Caco-2 (cell line): ENCODE results near the gene SAMD8. TPM values are rescaled to one million over a fixed set of nuclear protein-coding genes. Genes with fewer than 3 reads are reported as not detected.
"Not testable (repeated sequence)": the region's sequence is repeated elsewhere in the genome, so short reads cannot be mapped to it uniquely, and the experiment has no call there.

Experiments used
- BruUV-seq: library from RNA; stranded (reverse); fragments of 400-500 nt; replicated peaks from 2 replicates; lab custom pipeline; 2021; lab: Mats Ljungman, UMichigan
- CTCF ChIA-PET: fragments of 300-600 bp; sonication (Branson Sonifier 250); formaldehyde crosslinking; loops from one replicate; lab custom pipeline; 2022; ENCODE audit warnings: antibody characterized with exemption; lab: Charles Lee
- POLR2A ChIA-PET: fragments of 300-600 bp; sonication (Branson Sonifier 250); formaldehyde crosslinking; loops from one replicate; lab custom pipeline; 2022; ENCODE audit warnings: antibody characterized with exemption; lab: Charles Lee
- DNase-seq, 2 experiments: peaks; one replicate each; pipeline versions ENCODE4 v3.0.0 to v3.0.0-alpha.2; 2020 to 2022
- H3K27me3 ChIP-seq: replicated peaks from 2 replicates; pipeline ENCODE4 v1.6.0; 2011; ENCODE audit warnings: low read length; ENCODE audit not compliant: control insufficient read depth, insufficient read depth
- H3K36me3 ChIP-seq: 2 replicates; pipeline ENCODE4 v1.5.1; 2011; ENCODE audit warnings: low read length; ENCODE audit not compliant: control insufficient read depth, insufficient read depth
- H3K4me1 ChIP-seq: fragments of 250-450 bp; sonication (Bioruptor Pico); 2 replicates; pipeline ENCODE4 v1.5.1; 2020; ENCODE audit warnings: mild to moderate bottlenecking
- H3K4me3 ChIP-seq: 2 replicates; pipeline ENCODE4 v1.5.1; 2011; ENCODE audit warnings: low read depth, mild to moderate bottlenecking, control low read depth, low read length
- H3K9me3 ChIP-seq: fragments of 250-450 bp; sonication (Bioruptor Pico); 2 replicates; pipeline ENCODE4 v1.5.1; 2020; ENCODE audit warnings: mild to moderate bottlenecking, moderate library complexity
- H3K27ac Mint-ChIP-seq: one replicate; pipeline ENCODE4 v1.8.0; 2022; ENCODE audit warnings: mixed read lengths; ENCODE audit not compliant: unreplicated experiment
- H3K27me3 Mint-ChIP-seq: one replicate; pipeline ENCODE4 v1.8.0; 2022; ENCODE audit warnings: mixed read lengths; ENCODE audit not compliant: insufficient read depth, unreplicated experiment
- H3K36me3 Mint-ChIP-seq: one replicate; pipeline ENCODE4 v1.8.0; 2022; ENCODE audit warnings: mild to moderate bottlenecking, mixed read lengths; ENCODE audit not compliant: insufficient read depth, unreplicated experiment
- H3K4me1 Mint-ChIP-seq: one replicate; pipeline ENCODE4 v1.8.0; 2022; ENCODE audit warnings: low read depth, mixed read lengths; ENCODE audit not compliant: unreplicated experiment
- H3K4me3 Mint-ChIP-seq: one replicate; pipeline ENCODE4 v1.8.0; 2022; ENCODE audit warnings: mild to moderate bottlenecking, moderate library complexity, mixed read lengths; ENCODE audit not compliant: unreplicated experiment
- H3K9me3 Mint-ChIP-seq: one replicate; pipeline ENCODE4 v1.8.0; 2022; ENCODE audit warnings: mixed read lengths; ENCODE audit not compliant: unreplicated experiment
- intact Hi-C: fragments of 100-400 bp; cut with micrococcal nuclease; formaldehyde crosslinking; loops from one replicate; pipeline ENCODE4 v1.10.0; 2022; ENCODE audit not compliant: unreplicated experiment
- total RNA-seq: library from RNA; stranded (reverse); gene quantifications from 2 replicates; pipeline ENCODE4 v1.2.3, GENCODE V29; 2022
- TF ChIP-seq, protein P1 (sequence below), 2 experiments: fragments of 200-600 bp in 1 of 2; IDR thresholded peaks; 1 replicate in 1 of 2; 2 replicates in 1 of 2; pipeline versions ENCODE4 v1.5.1 to v1.8.0; 2011 to 2022; ENCODE audit warnings: antibody characterized with exemption in 1 of 2, control low read depth in 1 of 2, inconsistent platforms in 1 of 2, low read depth in 1 of 2, low read length in 1 of 2, mild to moderate bottlenecking in 1 of 2, moderate library complexity in 1 of 2; ENCODE audit not compliant: insufficient read depth in 1 of 2, severe bottlenecking in 1 of 2, unreplicated experiment in 1 of 2

SAMD8 gene
- total RNA-seq, 1 experiment from 2014 or later, result 25.2 TPM

DNA sequence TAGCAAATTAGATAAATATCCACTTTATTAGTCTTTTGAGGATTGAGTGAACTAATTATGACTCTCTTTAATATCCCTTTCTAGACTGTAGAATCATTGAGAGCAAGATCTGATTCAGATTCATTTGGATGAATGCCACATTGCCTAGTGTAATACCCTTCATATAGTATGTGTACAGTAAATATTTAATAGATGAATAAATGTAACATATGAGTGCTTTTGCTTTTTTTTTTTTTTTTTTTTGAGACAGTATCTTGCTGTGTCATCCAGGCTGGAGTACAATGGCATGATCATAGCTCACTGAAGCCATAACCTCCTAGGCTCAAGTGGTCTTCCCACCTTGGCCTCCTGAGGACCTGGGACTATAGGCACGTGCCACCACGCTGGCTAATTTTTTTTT, 14.8 kb downstream of the SAMD8 start:
- H3K9me3 ChIP-seq, result no peaks in the 10 kb centered on the region
- Mint-ChIP-seq H3K27me3 (no peaks in the 10 kb centered on the region), H3K27ac (no peak overlapping the region), H3K9me3 (no peaks in the 10 kb centered on the region), H3K36me3 (peaks cover 38% of the 10 kb centered on the region), H3K4me1 (no peaks in the 10 kb centered on the region), H3K4me3 (no peak overlapping the region)
- ChIA-PET POLR2A (no interaction called here), CTCF (no interaction called here)
- no peaks in the 10 kb centered on the region for H3K27me3 ChIP-seq
- DNase-seq, result no peak
- no peaks in the 10 kb centered on the region; the same call in 1 of the 2 replicates for H3K36me3 ChIP-seq
- H3K4me3 ChIP-seq, result no peak overlapping the region
- H3K4me1 ChIP-seq, result peaks cover 2% of the 10 kb centered on the region
- TF ChIP-seq, protein P1, sequence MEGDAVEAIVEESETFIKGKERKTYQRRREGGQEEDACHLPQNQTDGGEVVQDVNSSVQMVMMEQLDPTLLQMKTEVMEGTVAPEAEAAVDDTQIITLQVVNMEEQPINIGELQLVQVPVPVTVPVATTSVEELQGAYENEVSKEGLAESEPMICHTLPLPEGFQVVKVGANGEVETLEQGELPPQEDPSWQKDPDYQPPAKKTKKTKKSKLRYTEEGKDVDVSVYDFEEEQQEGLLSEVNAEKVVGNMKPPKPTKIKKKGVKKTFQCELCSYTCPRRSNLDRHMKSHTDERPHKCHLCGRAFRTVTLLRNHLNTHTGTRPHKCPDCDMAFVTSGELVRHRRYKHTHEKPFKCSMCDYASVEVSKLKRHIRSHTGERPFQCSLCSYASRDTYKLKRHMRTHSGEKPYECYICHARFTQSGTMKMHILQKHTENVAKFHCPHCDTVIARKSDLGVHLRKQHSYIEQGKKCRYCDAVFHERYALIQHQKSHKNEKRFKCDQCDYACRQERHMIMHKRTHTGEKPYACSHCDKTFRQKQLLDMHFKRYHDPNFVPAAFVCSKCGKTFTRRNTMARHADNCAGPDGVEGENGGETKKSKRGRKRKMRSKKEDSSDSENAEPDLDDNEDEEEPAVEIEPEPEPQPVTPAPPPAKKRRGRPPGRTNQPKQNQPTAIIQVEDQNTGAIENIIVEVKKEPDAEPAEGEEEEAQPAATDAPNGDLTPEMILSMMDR (IDR thresholded peaks at IDR 0.05; ENCODE audit: insufficient read depth in 1 of 2, low read depth in 1 of 2, low read length in 1 of 2, severe bottlenecking in 1 of 2, unreplicated experiment in 1 of 2), result no peak
- intact Hi-C loops, result no loop called here
- BruUV-seq, result no TSS peak

DNA sequence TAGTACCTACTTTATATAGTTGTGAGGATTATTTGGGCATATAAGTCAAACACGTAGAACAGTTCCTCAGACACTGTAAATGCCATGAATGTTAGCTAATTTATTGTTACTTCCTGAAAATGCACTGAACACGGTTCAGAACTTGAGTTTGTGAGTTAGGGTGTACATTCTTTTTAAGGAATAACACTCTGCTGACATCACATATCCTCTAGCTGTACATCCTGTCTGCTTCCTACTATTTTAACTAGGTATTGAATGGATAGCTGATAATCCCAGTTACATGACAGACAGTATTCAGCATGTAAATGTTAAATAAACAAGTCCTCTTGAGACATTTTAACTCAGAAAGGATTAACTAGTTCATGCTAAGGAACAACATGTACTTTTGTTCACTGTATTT, 16.0 kb downstream of the SAMD8 start:
- TF ChIP-seq, protein P1 (IDR thresholded peaks at IDR 0.05; ENCODE audit: insufficient read depth in 1 of 2, low read depth in 1 of 2, low read length in 1 of 2, severe bottlenecking in 1 of 2, unreplicated experiment in 1 of 2), result no peak
- no peaks in the 10 kb centered on the region for H3K4me1 ChIP-seq
- no peaks in the 10 kb centered on the region for H3K4me1 Mint-ChIP-seq
- H3K36me3 Mint-ChIP-seq, result peaks cover 38% of the 10 kb centered on the region
- H3K27me3 Mint-ChIP-seq, result no peaks in the 10 kb centered on the region
- BruUV-seq, result no TSS peak
- H3K9me3 ChIP-seq, result no peaks in the 10 kb centered on the region
- no peak overlapping the region for H3K4me3 ChIP-seq
- CTCF ChIA-PET, result no interaction called here
- no peak overlapping the region for H3K27ac Mint-ChIP-seq
- H3K36me3 ChIP-seq, result no peaks in the 10 kb centered on the region; the same call in 1 of the 2 replicates
- POLR2A ChIA-PET, result interaction anchor here (0.5 kb wide), 1 partner anchor 59 kb away, joined by 3 read pairs; no protein-coding TSS in a partner anchor
- no peak for DNase-seq
- no peaks in the 10 kb centered on the region for H3K9me3 Mint-ChIP-seq
- H3K4me3 Mint-ChIP-seq, result no peak overlapping the region
- intact Hi-C loops, result no loop called here
- no peaks in the 10 kb centered on the region for H3K27me3 ChIP-seq

DNA sequence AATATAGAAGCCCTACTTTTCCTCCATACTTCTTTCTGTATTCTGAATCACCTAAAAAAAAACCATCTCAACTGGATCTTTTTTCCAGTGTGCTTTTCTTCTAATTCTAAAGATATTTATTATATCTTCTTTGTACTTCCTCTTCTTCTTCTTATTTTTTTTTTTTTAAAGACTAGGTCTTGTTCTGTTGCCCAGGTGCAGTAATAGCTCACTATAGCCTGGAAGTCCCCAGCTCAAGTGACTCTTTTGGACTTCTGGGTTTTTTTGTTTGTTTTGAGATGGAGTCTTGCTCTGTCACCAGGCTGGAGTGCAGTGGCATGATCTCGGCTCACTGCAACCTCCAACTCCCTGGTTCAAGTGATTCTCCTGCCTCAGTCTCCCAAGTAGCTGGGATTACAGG, 17.5 kb downstream of the SAMD8 start:
- H3K27me3 ChIP-seq, H3K27ac Mint-ChIP-seq, DNase-seq, H3K9me3 ChIP-seq, POLR2A ChIA-PET, H3K4me3 Mint-ChIP-seq, H3K36me3 ChIP-seq, H3K4me1 ChIP-seq, H3K4me3 ChIP-seq, H3K4me1 Mint-ChIP-seq, BruUV-seq, H3K9me3 Mint-ChIP-seq, H3K27me3 Mint-ChIP-seq, intact Hi-C loops, CTCF ChIA-PET: not testable (repeated sequence)
- peaks cover 31% of the 10 kb centered on the region for H3K36me3 Mint-ChIP-seq

DNA sequence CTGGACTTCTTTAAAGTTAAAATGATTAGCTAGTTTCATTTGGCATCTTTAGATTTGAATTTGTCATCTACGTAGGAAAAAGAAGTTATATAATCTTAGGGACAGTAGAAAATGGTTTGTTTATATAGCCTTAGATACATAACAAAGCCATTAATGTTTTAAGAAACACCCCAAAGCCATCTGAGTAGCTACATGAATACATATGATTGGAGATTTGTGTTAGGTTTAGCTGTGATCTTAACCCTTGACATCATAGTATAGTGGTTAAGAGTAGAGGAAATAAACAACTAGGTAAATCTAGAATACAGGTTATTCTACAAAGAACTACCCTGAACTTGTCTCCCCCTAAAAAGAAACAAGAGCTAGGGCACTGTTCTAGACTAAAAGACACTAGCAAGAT, 18.1 kb downstream of the SAMD8 start:
- no peaks in the 10 kb centered on the region for H3K4me1 Mint-ChIP-seq

DNA sequence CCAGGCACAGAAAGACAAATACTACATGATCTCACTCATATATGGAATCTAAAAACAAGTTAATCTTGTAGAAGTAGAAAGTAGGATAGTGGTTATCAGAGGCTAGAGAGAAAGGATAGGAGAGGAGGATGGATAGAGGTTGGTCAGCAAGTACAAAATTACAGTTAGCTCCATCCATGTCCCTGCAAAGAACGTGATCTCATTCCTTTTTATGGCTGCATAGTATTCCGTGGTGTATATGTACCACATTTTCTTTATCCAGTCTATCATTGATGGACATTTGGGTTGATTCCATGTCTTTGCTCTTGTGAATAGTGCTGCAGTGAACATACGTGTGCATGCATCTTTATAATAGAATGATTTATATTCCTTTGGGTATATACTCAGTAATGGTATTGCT, 22.2 kb downstream of the SAMD8 start:
- BruUV-seq, CTCF ChIA-PET: not testable (repeated sequence)

More for the DNA sequence above, 18.1 kb downstream of the SAMD8 start:
- Mint-ChIP-seq H3K9me3 (no peaks in the 10 kb centered on the region), H3K36me3 (peaks cover 28% of the 10 kb centered on the region), H3K27me3 (no peaks in the 10 kb centered on the region), H3K4me3 (no peak overlapping the region), H3K27ac (no peak overlapping the region)
- no peak overlapping the region for H3K4me3 ChIP-seq
- intact Hi-C loops, result no loop called here
- ChIA-PET CTCF (no interaction called here), POLR2A (no interaction called here)
- DNase-seq, result no peak
- no peaks in the 10 kb centered on the region for H3K36me3 ChIP-seq
- H3K9me3 ChIP-seq, result no peaks in the 10 kb centered on the region
- no peaks in the 10 kb centered on the region for H3K4me1 ChIP-seq
- TF ChIP-seq, protein P1 (IDR thresholded peaks at IDR 0.05; ENCODE audit: insufficient read depth in 1 of 2, low read depth in 1 of 2, low read length in 1 of 2, severe bottlenecking in 1 of 2, unreplicated experiment in 1 of 2), result no peak
- BruUV-seq, result no TSS peak
- H3K27me3 ChIP-seq, result no peaks in the 10 kb centered on the region

More for the DNA sequence above, 22.2 kb downstream of the SAMD8 start:
- Mint-ChIP-seq H3K27ac (peak overlapping the region; percentile 20), H3K4me1 (peaks cover 28% of the 10 kb centered on the region)
- H3K4me3 Mint-ChIP-seq, H3K27me3 ChIP-seq, POLR2A ChIA-PET, H3K4me3 ChIP-seq, H3K9me3 ChIP-seq, intact Hi-C loops, H3K36me3 ChIP-seq, H3K9me3 Mint-ChIP-seq, H3K27me3 Mint-ChIP-seq, H3K36me3 Mint-ChIP-seq, DNase-seq: not testable (repeated sequence)
- peaks cover 30% of the 10 kb centered on the region for H3K4me1 ChIP-seq
